ENCODE data around the gene KRTCAP2.

GRCh38 chr1:155186067-155186793, 13.1 kb upstream of the KRTCAP2 start:
- TF ChIP-seq EZH2 (IDR thresholded peaks at IDR 0.05; ENCODE audit: low read depth) (no peak), CTCF (conservative IDR thresholded peaks at IDR 0.05) (no peak)

All from PC-9 (cell line).